NCI-H510A treated with DMSO at 0.1 percent for 48 hours (cell line): Measurements from ENCODE around the gene AFP.

Source experiments
- DNase-seq: peaks from one replicate; lab custom pipeline; 2025; lab: John Stamatoyannopoulos, UW

AFP gene

DNA sequence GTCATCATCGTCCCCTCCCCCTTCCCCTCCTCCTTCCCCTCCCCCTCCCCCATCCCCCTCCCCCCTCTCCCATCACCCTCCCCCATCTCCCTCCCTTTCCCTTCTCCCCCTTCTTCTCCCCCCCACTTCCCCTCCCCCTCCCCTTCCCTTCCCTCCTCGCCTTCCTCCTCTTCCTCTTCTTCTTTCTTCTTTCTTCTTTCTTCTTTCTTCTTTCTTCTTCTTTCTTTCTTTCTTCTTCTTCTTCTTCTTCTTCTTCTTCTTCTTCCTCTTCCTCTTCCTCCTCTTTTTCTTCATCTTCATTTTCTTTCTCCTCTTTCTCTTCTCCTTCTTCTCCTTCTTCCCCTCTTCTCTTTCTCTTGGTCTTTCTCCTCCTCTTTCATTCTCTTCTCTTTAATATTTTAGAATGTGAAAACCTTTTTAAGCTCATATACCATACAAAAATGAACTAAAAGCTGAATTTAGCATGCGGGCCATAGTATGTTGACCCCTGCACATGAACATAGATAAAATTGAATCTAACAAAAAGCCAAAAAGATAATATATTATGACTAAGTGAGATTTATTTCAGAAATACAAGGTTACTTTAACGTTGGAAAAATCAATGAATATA is 25.0 kb downstream of the AFP start:
- DNase-seq, result no peak

DNA sequence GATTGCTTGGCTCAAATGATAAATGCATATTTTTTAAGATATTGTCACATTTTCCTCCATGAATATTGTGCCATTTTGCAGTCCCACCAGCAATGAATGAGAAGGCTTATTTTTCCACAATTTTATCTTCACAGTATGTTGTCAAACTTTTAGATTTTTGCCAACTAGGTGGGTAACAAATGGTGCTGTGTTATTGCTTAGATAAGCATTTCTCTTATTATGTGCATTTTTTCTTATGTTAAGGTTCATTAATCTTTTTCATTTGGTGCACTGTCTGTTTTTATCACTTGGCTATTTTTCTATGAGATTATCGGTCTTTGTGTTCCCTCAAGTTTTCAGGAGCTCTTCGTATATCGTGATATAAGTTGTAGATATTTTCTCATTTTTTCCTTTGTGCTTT is 32.1 kb downstream of the AFP start:
- no peak for DNase-seq

DNA sequence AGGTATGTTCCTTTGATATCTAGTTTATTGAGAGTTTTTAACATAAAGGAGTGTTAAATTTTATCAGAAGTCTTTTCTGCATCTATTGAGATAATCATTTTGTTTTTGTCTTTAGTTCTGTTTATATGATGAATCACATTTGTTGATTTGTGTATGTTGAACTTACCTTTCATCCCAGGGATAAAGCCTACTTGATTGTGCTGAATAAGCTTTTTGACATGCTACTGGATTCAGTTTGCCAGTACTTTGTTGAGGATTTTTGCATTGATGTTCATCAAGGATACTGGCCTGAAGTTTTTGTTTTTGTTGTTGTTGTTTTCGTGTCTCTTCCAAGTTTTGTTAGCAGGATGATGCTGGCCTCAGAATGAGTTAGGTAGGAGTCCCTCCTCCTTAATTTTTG is 34.7 kb downstream of the AFP start:
- no peak for DNase-seq

DNA sequence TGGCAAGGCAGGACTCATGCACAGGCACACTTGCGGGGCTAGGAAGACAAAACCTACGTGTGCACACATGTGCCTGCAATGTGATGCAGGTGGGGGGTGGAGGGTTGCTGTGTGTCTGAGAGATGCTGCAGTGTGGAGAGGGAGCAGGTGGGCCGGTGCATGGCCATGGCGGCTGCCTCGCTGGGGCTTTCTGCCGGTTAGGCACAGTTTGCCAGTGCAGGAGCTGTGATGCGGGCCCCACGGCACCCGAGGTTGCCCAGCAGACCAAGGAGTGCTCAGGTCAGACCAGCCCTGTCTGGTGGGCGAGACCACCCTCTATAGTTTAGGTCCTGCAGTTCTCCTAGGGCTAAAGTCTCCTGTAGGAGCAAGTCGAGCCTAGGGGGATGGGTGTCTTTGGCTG is 41.2 kb downstream of the AFP start:
- no peak for DNase-seq

DNA sequence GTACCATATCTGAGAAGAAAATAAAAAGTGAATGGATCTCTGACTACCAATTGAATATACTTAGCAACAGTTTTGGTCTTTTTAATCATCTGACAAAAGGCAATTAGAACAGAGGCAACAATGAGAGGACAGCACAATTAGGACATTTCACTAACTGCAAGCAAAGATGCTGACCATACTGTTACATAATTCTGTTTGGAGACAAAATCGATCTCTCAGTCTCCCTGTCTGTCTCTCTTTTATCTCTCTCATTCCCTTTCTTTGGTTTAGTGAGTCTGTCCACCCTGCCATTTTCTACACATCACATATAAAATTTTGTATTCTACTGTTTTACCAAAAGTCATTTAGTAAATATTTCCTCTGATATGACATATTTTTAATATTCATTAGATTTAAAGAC is 43.3 kb downstream of the AFP start:
- no peak for DNase-seq

DNA sequence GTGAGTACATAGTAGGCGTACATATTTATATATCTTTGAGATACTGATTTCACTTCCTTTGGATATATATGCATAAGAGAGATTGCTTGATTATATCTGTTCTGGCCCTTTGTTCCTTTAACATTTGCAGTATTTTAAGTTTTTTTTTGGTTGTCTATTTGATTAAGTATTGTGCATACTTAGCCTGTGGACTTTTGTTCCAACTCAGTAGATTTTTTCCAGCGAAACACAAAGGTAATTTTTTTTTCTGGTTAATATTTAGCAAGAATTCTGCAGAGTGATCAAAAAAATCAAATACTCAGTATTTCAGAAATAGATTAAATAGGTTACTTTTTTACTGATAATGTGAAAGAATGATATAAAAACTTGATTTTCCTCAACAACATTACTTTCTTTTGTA is 45.3 kb downstream of the AFP start, which contains the start of gene AFM:
AFM (plus strand) TSS at position 388 of the 400 bp plus-strand sequence. CDS start 31 bp downstream, outside the sequence.
- no peak for DNase-seq

DNA sequence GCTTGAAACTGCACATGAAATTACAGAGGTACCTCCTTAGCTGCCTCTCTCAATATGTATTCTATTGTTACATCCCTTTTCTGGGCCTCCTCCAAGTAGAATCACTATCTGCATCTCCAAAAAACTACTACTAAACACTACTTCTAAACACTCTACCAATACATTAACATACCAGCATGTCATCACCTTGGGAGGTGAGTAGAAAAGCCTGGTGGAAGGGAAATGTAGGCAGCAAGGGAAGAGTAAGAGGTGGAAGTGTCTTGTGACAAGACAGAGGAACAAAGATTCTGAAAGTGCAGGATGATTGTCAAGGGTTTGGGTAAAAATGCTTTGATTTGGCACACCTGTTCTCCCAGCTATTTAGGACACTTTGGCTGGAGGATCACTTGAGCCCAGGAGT is 49.1 kb downstream of the AFP start:
- no peak for DNase-seq

DNA sequence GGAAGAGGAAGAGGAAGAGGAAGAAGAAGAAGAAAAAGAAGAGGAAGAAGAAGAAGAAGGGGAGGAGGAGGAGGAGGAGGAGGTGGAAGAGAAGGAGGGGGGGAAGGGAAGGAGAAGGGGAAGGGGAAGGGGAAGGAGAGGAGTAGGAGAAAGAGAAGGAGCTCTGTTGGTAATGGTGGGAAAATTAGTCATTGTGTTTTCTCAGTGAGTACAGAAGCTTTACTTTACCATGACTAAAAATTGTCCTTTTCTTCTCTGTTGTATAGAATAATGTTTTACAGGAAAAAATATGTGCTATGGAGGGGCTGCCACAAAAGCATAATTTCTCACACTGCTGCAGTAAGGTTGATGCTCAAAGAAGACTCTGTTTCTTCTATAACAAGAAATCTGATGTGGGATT is 49.6 kb downstream of the AFP start:
- no peak for DNase-seq

DNA sequence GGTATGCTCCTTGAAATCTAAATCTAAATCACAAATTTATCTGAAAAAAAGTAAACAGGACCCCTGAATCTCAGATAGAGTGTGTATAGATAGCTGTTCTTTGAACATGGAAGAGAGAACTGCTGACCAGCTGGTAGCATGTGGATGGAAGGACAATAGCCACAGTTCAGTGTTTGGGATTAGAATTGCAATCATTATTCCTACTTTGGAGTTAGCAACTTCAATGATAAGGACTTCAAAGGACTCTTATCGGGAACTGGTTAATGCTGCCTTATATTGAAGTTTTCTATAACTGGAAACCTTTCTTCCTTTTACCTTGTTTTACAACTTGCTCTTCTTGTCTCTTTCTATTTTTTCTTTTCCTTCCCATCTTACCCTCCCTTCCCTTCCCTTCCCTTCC is 50.5 kb downstream of the AFP start:
- DNase-seq, result no peak

DNA sequence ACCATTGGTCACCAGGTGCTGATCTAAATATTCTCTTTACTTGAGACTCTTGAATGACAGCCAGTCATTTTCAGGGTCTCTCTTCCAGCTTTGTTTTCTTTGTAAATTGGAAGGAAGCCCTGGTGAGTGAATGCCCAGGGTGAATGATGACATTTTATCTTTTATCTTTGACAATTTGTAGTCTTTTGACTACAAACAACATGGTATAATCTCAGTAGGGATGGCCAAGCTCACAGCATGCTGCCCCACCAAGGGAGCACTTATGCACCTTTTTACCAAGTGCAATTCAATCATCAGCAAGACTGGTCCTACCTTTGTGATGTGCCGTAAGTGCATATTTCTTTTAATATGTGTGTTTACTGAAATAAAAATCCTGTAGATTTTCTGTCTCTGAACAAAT is 51.2 kb downstream of the AFP start:
- DNase-seq, result no peak

DNA sequence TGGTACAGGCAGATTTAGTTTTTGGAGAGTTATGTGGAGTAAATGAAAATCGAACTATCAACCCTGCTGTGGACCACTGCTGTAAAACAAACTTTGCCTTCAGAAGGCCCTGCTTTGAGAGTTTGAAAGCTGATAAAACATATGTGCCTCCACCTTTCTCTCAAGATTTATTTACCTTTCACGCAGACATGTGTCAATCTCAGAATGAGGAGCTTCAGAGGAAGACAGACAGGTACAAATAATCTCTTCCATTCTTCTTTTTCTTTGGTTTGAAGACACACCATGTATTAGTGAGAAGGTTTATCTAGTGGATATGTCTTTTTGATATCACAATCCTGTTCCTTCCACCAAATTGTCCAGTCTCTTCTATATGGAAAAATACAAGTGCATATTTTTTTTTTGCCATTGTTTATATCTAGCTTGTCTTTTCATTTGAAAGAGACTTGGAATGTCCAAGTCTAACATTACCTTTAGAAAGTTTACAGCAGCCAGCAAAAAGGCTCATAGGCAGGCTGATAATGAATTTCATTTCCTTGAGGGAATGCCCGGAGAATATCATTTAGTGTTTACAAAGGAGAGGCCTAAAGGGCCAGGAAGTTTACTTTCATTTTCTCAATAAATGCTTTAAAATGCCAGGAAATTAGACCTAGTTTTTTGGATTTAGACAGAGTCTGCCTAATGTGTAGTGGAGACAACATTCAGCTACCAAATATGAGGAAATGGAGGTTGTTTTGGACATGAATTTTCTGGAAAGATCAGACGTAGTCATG is 64.2 kb downstream of the AFP start:
- peak; percentile 24 for DNase-seq

DNA sequence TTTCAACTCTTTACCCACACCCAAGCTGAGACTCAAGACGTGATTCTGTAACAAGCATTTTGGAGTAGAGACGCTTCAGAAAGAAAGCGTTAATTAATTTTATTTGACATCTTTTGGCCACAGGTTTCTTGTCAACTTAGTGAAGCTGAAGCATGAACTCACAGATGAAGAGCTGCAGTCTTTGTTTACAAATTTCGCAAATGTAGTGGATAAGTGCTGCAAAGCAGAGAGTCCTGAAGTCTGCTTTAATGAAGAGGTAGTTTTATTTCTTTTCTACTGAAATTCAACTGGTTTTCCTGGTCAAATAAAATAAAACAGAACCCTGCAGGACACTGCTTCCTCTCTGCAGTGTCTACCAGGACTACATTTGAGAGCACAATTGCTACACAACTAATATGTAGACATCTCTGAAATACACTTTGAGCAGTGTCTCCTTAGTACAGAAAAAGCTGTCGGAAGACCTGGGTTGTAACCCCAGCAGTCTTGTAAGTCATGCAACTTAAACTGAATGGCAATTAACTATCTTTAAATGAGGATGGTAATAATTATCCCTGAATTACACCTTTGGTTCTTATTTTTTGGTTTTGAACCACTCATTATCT is 65.7 kb downstream of the AFP start:
- DNase-seq, result peak; percentile 66

DNA sequence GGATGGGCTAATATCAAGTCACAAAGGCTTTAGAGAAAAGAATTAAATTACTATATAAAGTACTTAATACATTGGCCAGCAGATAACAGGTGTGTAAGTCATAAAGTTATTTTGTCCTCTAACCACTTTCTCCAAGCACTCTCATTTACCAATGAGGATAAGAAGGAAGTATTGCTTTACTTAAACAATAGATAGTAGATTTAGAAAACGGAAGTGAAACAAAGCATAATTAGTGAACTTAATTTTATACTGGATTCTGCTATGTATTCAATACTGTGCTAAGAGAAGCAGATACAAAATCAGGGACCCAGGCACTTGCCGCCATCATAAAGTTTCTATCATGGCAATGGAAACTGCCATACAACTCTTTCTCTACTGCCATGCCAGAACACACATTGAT is 69.5 kb downstream of the AFP start:
- no peak for DNase-seq
